Cardiac septum (tissue), 1 donor: ENCODE measurements around the gene DAAM1. TPM values are rescaled to one million over a fixed set of nuclear protein-coding genes. Genes with fewer than 3 reads are reported as not detected.

Source experiments
- DNase-seq: peaks from one replicate; pipeline ENCODE4 v3.0.0-alpha.2; 2020; ENCODE audit warnings: low spot score
- intact Hi-C: fragments of 100-400 bp; cut with DNase I; formaldehyde crosslinking; loops from one replicate; pipeline ENCODE4 v1.14.0; 2022
- total RNA-seq: library from RNA; stranded (reverse); fragmentation: NEBNext Ultra II Directional; extraction: Animal tissue kit (Norgen Biotek cat#: 25700); gene quantifications from one replicate; pipeline ENCODE4 v1.2.1, GENCODE V29; 2021
- donor health status: DM: no; HTN: no; CAD: no.

The DAAM1 gene
- total RNA-seq, 1 donor from 2014 or later, result 83.8 TPM

DNA sequence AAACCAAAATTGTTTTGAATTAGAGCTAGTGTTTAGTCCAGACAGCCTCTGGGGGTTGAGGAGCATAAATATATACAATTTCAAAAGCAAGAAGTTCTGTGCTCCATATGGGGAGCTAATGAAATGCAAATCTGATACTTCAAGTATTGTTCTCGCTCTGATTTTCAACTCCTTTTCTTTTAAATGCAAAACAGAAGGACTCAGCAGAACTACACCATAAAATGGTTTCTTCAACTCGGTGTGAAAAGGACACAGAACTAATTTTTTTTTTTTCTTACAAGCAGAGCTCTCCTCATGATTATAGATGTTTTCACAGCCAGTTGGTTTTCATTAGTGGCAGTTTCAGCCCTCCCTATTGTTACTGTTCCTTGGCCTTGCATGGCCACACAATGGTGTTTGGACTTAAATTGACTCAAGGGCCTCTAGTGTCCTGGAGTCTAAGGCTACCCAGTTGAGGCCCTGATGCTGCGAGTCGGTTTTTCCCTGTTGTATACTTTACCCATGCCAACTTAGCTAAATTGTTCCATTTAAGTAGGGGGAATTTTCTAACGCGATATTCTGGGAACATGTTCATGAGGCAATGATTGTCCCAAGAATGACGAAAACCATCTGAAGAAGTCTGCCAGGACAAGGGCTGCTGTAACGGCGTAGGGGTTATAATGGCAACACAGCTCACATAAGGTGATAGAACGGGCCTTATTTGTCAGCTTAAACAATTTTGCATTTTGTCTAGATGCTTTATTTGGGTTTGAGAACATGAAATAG is 156.4 kb downstream of the DAAM1 start:
- intact Hi-C loops, result no loop called here
- DNase-seq, result no peak

DNA sequence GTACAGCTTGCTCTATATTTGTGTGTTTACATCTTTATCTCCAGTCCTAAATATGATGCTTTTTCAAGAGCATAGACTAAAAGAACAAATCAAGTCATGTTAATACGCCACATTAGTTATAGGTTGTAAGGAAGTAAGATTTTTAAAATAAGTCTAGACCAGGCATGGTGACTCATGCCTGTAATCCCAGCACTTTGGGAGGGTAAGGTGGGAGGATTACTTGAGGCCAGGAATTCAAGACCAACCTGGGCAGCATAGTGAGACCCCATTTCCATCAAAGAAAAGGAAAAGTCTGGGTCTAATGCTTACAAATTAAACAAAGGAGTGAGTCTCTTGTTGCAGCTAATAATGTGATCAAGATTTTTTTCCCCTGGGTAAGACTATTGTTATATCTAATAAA is 157.9 kb downstream of the DAAM1 start:
- intact Hi-C loops, result no loop called here
- no peak for DNase-seq

DNA sequence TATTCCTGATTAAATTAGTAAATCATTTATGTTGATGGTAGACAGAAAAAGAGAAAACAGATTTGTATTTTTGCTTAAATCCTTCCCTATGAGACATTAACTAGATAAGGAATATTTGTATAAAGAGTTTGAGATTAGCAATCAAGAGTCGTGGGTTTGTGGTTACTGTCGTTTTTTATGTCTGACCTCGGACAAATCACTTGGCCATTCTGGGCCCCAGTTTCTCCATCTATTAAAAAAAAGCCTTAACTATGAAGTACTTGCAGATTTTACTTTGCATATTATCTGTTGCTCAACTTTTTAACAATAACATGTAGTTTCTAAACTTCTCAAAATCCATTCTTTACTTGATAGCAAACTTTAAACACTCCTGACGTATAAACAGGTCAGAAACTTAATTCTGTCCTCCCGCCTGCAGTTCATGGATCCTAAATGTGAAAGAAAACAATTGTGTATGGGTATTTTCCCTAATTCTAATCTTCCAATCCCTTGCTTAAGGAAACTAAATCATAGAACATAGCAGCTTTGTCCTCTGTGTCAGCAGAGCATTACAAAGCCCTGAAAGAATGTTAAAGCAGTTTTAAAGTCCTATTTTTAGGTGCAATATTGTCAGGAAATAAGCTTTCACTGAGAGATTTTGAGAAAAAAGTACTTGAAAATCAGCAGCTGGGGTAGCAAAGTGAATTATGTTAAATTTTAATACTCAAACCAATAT is 158.5 kb downstream of the DAAM1 start:
- intact Hi-C loops, result no loop called here
- DNase-seq, result no peak

DNA sequence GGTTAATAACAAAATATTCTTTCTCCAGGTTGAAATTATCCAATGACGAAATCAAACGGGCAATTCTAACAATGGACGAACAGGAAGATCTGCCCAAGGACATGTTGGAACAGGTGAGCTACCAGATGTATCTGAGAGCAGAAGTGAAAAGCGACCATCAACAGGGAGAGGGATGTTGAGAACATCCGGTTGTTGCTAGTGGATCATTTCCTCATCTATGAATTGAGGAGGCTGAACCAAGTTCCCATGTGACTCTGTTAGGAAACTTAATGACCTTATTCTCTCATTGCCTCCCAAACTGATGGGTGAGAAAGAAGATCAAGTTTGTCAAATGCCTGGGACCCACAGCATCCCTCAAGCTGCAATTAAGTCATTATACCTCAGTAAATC is 159.0 kb downstream of the DAAM1 start:
- intact Hi-C loops, result no loop called here
- DNase-seq, result no peak

DNA sequence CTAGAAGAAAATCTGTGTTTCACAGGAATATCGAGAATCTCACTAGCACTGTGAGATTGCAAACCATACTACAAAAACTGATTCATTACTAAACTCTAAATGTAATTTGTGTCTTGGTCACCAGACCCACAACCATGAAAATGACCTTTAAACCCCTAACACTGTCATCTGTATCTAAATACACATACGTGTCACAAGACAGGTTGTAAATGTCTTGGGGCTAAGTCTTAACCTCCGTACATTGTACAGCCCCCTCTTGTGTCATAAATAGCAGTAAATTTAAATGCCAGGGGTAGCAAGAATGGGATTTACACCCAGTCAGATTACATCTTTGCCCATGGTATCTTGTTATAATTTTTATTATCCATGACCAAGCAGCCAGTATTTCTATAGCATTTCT is 159.4 kb downstream of the DAAM1 start:
- intact Hi-C loops, result no loop called here
- DNase-seq, result no peak

DNA sequence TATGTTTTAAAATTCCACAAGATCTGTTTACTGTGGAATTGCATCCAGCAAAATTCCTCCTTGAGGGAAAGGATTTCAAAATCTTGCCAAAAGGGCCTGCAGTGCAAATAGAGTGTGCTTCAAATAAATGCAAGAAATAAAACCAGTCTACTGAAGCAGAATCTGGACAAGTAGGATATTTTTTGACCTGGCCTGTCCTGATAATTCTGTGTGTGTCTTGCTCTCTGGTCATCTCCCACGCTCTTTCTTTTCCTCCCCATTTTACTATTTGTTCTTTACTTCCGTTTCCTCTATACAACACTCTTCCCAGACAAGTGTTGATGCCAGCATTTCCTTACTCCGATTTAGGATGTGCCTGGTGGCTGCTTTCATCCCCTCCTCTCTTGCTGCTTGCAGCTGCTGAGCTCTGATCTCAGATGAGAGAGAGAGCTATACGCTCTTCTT is 160.8 kb downstream of the DAAM1 start:
- intact Hi-C loops, result no loop called here
- no peak for DNase-seq

DNA sequence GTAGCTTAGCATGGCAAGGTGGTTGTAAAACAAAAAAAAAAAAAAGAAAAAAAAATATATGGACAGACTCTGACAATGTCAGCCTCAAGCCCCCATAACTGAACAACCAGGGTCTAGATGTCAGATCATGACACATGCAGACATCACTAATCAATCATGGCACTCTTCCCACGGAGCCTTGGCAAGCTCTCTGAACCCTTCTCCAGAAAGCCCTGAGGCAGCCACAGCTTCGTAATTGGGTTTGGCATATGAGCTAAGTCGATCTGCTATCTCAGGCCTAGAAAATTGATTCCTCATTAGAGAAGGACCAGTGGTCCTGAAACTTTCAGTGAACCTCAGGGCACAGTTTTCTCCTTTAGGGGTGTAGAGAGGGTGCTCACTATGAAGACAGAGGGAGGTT is 164.5 kb downstream of the DAAM1 start:
- no peak for DNase-seq

DNA sequence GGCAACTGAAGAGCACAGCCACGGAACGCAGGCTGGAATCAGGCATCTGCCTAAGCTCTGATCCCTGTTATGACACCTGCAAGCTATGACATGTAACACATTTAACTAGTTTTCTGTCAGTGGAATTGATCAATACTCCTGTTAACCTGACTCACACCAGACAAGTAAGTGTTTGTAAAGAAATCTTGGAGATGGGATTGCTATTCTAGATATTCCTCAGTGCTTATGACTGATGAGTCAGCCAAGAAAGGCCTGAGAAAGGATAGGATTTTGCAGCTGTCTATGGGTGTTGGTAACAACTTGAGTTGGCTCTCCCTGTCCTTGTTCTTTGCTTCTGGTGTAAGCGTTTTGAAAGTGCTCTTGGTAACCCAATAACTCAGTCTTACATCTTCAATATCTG is 166.2 kb downstream of the DAAM1 start:
- DNase-seq, result no peak
- intact Hi-C loops, result no loop called here

More for the DNA sequence above, 164.5 kb downstream of the DAAM1 start:
- intact Hi-C loops, result no loop called here

DNA sequence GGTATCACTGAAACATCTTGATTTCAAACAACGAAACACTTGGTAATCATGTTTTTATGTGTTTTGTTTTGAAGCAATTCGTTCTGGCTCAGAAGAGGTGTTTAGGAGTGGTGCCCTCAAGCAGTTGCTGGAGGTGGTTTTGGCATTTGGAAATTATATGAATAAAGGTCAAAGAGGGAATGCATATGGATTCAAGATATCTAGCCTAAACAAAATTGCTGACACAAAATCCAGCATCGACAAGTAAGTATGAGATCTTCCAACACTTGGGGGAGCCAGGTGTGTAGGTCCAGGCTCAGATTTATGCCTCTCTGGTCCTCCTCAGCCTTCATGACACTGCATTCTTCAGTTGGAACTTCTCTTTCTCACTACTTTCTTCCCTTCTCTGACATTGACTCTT is 166.6 kb downstream of the DAAM1 start:
- intact Hi-C loops, result no loop called here
- no peak for DNase-seq

DNA sequence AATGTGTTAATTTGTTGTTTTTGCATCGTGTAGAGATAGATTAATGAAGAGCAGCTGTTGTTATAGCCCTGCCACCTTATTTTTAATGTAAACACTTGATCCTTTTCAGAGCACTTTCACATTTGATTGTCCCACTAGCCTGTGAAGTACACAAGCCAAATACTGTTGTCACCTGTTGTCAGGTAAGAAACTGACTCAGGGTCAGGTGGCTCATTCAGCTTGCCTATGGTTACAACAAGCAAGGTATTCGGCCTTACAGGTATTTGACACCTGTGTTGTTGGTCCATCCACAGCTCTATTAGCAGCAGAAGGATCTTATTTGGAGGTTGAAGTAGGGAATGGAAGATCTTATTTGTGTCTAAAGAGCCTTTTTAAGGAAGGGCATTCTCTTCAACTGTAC is 167.8 kb downstream of the DAAM1 start:
- intact Hi-C loops, result no loop called here
- no peak for DNase-seq

DNA sequence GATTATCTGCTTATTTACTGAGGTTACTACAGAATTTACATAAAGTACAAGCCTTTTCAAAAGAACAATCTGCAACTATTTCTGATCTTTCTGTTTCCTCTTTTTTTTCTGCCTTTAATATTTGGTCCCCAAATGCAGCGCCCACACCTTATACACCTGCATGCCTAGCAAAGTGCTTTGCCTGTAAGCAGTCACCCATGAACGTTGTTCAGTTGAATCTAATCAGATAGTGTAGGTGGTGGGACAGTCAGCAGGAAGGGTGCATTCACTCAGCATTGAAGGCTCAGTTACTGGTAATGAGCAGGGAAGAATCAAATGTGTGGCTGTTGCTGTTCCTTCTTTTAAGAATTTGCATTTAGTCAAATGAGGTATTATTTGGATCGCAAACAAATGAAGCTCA is 168.3 kb downstream of the DAAM1 start:
- intact Hi-C loops, result no loop called here
- DNase-seq, result no peak

DNA sequence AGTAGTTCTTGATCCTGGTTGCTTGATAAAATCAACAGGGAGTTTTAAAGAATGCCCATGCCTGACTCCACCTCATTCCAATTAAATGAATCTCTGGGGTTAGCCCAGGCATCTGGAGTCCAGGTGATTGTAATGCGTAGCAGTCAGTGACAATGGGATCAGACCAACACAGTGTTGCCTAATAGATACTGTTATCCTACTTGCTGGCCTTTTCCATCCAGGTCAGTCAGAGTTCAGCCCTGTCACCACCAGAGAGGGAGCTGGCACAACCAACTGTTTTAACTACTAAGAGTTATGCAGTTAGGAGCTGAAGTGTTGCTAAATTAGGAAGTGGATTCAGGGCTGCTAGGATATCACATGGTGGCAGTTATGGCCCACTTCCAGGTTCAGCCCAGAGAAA is 169.6 kb downstream of the DAAM1 start:
- no peak for DNase-seq
- intact Hi-C loops, result no loop called here

DNA sequence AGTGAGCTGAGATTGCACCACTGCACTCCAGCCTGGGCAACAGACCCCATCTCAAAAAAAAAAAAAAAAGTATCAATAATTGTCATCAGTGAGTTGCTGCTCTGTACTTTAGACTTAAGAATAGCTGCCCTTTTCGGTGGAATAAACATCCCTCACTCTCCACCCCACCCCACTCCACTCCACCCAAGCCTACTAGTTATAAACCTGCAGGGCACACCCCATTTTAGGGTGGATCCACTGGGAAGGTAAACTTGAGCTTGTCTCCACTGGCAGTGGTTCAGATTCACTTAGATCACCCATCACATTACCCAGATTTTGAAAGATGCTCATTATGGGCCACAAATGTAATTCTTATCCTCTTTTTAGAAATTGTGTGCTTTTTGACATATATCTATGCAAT is 170.3 kb downstream of the DAAM1 start:
- intact Hi-C loops, result no loop called here
- no peak for DNase-seq

DNA sequence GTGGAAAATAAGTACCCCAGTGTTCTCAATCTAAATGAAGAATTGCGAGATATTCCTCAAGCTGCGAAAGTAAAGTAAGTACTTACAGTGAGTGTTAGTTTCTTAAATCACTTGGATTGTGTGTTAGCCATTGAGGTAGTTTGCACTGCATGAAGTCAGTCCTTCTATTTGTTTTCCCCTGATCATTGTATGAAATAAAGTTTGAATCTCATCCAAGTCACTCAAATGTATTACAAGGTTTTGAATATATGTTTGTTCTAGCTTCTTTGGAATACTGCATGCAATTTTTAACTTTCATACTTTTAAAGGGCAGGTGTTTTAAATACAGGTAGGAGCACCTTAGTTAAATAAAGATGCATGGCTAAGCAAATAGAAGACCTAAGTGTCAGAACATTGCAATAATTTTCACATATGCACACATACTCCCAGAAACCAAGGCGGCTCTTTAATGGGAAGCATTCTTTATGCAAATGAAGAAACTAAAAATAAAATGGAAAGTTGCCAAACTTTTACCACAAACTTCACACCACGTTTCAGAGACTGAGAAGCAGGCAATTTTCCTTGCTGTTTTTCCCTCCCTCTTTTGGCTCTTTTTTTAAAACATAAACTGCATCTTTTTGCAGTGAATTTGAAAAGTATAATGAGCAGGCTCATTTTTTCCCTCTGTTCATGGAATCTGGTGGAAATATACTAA is 171.1 kb downstream of the DAAM1 start:
- DNase-seq, result no peak
- intact Hi-C loops, result loop anchor here (5.0 kb wide), 3 partner anchors 37 to 172 kb away; partner anchors contain the start of gene DAAM1

DNA sequence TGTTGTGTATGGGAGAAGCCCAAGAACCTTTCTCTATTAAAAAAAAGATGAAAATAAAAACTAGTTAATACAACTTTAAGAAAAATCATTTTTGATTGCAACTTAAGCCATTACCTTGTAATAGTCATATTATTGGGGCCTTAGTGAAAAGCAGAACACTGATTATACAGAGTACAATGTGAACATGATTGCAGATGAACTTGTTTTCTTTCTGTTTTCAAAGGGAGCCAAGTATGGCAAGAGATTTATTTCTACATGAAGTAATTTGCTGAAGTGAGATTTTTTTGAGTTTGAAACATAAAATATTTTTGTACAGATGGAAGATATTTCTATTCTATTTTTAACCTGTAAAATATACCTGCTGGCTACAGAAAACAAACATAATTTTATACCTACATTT is 171.8 kb downstream of the DAAM1 start:
- intact Hi-C loops, result loop anchor here (5.0 kb wide), 3 partner anchors 38 to 173 kb away; partner anchors contain the start of gene DAAM1
- DNase-seq, result no peak

DNA sequence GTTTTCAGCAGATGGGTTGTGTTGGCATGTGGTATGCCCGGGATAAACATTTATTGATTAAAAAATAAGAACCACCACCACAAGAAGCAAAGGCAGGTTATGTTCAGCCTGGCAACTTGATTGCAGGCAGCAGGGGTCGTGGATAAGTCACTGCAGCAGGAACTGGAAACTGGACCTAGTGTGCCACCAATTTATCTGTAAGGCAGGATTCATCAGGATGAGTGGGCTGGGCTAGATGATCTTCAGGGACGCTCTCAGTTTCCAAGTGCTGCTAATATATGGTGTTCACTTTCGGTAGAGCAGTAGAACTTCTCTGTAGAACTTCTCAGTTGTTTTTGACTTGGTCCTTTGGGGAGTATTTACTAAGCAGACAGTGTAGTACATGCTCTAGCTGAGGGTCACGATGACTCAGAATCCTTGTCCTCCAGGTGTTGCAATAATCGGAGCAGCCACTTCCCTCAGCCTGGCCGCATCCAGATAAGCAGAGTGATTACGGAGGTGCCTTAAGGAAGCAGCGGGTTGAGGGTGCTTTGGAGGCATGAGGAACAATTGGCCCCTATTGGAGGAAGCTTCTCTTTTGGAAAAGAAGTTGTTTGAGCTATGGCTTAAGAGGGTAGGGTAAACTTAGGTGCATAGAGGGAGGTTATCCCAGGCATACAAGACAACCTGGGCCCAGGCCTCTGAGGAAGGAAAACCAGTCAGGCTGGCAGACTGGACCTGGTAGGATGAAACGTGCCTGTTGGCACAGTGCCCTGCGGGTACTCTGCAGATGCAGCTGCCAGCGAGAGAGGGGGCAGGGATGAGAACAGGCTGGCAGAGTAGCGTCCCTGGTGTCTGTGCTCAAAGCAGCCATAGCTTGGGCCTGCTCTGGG is 172.7 kb downstream of the DAAM1 start:
- DNase-seq, result peak; percentile 87
- intact Hi-C loops, result loop anchor here (5.0 kb wide), 3 partner anchors 39 to 174 kb away; partner anchors contain the start of gene DAAM1

DNA sequence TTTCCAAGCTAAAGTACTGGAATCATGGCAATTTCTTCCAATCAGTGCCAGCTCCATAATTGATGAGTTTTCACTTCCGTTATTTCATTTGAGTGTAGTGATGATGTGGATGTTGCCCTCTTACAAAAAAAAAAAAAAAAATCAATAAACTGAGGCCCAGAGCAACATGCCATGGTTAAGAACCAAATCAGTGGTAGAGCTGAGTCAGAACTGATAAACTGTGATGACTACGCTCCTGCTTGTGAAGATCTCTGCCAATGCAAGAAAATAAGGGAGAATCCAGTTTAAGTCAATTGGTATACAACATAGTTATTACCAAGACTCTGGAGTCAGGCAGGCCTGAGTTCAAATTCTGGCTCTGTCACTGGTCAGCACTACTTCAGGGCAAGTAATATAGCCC is 174.0 kb downstream of the DAAM1 start:
- DNase-seq, result no peak
- intact Hi-C loops, result loop anchor here (5.0 kb wide), 3 partner anchors 40 to 175 kb away; partner anchors contain the start of gene DAAM1

DNA sequence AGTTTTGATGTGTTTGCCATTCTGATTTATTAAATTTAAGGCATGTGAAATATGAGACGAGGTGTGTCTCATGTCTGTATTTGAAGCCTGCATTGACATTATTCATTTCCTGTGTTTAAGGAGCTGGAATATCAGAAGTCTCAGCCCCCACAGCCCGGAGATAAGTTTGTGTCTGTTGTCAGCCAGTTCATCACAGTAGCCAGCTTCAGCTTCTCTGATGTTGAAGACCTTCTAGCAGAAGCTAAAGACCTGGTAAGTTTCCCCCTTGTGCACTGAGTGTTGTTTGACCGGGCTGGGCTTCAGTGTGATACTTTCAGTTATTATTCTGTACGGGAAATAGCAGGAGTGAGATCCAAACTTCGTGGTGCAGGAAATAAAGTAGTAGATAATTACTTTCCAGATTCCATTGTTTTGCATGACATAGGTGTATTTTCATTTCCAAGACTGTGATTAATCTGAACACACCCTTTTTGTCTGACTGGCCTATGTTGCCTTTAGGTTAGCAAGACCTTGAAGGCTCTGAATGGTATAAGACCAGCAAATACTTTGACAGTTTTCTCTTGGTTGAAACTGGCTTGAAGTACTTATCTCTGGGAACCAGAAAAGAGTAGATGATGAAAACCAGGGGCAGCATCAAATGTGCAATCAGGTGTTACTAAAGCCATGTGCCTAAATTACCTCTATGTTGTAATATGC is 175.2 kb downstream of the DAAM1 start:
- intact Hi-C loops, result loop anchor here (5.0 kb wide), 3 partner anchors 41 to 176 kb away; partner anchors contain the start of gene DAAM1
- no peak for DNase-seq
